Measurements from ENCODE around the gene PAIP2. TPM values are rescaled to one million over a fixed set of nuclear protein-coding genes. Genes with fewer than 3 reads are reported as not detected.

Gene PAIP2
- total RNA-seq, 1 experiment from 2014 or later: 79.4 TPM

DNA sequence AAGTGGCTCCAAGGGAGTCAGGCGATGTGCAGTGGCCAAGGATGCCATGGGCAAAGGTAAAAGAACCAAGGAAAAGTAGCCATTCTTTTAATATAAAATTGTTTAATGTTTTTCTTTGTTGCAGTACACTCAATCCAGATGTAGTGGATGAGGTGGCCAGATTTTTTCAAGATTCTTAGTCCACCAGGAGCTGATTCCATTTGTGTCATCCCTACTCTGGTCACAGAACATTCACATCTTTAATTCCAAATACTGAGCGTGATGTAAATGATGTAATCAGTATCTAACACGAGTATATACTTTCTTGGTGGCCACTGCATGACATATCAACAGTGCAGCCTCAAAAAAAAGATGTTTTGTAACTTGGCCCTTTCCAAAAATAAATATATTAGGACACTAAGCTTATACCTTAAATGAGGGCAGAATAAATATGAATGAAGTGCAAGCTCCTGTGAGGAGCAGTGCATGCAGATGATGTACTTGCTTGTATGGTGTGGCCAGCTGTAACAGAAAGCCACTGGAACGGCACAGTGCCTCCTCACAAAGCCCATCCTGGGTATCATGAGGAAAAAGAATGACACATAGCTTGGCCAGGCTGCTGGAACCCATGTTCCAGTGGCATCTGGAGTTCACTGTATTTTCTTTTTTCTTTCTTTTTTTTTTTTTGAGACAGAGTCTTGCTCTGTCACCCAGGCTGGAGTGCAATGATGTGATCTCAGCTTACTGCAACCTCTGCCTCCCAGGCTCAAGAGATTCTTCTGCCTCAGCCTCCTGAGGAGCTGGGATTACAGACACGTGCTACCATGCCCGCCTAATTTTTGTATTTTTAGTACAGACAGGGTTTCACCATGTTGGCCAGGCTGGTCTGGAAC is 68.7 kb downstream of the PAIP2 start:
- DNase-seq (ENCODE audit: low read depth, low spot score) (no peak), ATAC-seq (no peak)
- no peaks in the 10 kb centered on the region for H3K4me1 ChIP-seq (ENCODE audit: control insufficient read depth, insufficient read depth, low read length)
- H3K4me3 ChIP-seq (ENCODE audit: low read depth in 2 of 2, low read length in 2 of 2): no peak overlapping the region
- H3K9me3 ChIP-seq (ENCODE audit: control insufficient read depth, insufficient read depth, low read depth, low read length): no peaks in the 10 kb centered on the region
- TF ChIP-seq, protein P1, sequence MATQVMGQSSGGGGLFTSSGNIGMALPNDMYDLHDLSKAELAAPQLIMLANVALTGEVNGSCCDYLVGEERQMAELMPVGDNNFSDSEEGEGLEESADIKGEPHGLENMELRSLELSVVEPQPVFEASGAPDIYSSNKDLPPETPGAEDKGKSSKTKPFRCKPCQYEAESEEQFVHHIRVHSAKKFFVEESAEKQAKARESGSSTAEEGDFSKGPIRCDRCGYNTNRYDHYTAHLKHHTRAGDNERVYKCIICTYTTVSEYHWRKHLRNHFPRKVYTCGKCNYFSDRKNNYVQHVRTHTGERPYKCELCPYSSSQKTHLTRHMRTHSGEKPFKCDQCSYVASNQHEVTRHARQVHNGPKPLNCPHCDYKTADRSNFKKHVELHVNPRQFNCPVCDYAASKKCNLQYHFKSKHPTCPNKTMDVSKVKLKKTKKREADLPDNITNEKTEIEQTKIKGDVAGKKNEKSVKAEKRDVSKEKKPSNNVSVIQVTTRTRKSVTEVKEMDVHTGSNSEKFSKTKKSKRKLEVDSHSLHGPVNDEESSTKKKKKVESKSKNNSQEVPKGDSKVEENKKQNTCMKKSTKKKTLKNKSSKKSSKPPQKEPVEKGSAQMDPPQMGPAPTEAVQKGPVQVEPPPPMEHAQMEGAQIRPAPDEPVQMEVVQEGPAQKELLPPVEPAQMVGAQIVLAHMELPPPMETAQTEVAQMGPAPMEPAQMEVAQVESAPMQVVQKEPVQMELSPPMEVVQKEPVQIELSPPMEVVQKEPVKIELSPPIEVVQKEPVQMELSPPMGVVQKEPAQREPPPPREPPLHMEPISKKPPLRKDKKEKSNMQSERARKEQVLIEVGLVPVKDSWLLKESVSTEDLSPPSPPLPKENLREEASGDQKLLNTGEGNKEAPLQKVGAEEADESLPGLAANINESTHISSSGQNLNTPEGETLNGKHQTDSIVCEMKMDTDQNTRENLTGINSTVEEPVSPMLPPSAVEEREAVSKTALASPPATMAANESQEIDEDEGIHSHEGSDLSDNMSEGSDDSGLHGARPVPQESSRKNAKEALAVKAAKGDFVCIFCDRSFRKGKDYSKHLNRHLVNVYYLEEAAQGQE (IDR thresholded peaks at IDR 0.05; ENCODE audit: insufficient read depth in 1 of 2, low read depth in 2 of 2, low read length in 1 of 2): no peak
- TF ChIP-seq SIN3A (IDR thresholded peaks at IDR 0.05; ENCODE audit: borderline replicate concordance, insufficient read depth, low read depth, low read length) (no peak), TCF7L2 (IDR thresholded peaks at IDR 0.05; ENCODE audit: low read depth, low read length) (no peak), POLR2AphosphoS5 (IDR thresholded peaks at IDR 0.05; ENCODE audit: low read depth, low read length) (no peak)
- TF ChIP-seq, protein P2, sequence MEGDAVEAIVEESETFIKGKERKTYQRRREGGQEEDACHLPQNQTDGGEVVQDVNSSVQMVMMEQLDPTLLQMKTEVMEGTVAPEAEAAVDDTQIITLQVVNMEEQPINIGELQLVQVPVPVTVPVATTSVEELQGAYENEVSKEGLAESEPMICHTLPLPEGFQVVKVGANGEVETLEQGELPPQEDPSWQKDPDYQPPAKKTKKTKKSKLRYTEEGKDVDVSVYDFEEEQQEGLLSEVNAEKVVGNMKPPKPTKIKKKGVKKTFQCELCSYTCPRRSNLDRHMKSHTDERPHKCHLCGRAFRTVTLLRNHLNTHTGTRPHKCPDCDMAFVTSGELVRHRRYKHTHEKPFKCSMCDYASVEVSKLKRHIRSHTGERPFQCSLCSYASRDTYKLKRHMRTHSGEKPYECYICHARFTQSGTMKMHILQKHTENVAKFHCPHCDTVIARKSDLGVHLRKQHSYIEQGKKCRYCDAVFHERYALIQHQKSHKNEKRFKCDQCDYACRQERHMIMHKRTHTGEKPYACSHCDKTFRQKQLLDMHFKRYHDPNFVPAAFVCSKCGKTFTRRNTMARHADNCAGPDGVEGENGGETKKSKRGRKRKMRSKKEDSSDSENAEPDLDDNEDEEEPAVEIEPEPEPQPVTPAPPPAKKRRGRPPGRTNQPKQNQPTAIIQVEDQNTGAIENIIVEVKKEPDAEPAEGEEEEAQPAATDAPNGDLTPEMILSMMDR (IDR thresholded peaks at IDR 0.05): no peak
- in situ Hi-C loops (cut with HindIII; ENCODE audit: low pct_unique_long_range_greater_than_20kb, low sequenced_read_pairs): loop anchor here (25.0 kb wide), 1 partner anchor 102 kb away; no protein-coding TSS in a partner anchor
- H3K27ac ChIP-seq (ENCODE audit: low read length): no peak overlapping the region
- CTCF ChIA-PET: interaction anchor here (0.5 kb wide), 1 partner anchor 122 kb away, joined by 5 read pairs; no protein-coding TSS in a partner anchor
- no TSS peak for BruUV-seq (replicated peaks)
- no peaks in the 10 kb centered on the region for H3K36me3 ChIP-seq (ENCODE audit: control insufficient read depth, insufficient read depth, low read length)
- POLR2A ChIA-PET: no interaction called here
- intact Hi-C loops (cut with micrococcal nuclease; ENCODE audit: unreplicated experiment): no loop called here
- H3K27me3 ChIP-seq (ENCODE audit: control insufficient read depth, insufficient read depth, low read length): no peaks in the 10 kb centered on the region

DNA sequence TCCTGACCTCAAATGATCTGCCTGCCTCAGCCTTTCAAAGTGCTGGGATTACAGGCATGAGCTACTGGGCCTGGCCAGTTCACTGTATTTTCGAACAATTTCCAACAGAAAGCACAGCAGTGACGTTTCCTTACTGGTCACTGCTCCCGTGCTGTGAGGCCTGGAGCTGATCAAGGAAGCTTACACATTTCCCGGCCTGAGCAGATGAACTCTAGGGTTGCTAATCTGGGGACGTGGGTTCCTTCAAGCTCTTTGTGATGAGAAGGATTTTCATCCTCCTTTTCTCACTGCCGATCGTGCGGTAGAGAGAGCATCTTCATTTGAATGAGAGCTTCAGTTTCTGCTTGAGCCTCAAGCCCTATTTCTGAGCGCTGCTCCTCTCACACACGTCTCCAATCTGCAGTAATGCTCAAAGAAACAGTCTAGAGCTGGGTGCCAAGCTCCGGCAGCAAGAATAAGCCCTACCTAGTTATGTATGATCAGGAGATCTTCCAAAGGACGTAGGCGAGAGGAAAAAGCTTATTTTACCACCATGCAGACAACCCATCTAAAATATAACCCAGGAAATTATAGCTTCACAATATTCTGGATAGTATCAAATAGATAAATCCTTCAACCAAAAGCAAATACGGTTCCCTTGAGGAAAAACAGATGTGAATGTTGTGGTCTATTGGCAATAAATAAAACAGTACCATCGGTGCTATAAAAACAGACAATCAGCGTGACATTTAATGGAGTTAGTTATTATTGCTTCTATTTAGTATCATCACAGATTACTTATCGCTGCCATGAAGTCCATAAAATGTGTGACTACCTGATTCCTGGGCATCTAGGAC is 69.6 kb downstream of the PAIP2 start:
- Histone ChIP-seq H3K4me3 (ENCODE audit: low read depth in 2 of 2, low read length in 2 of 2) (no peak overlapping the region), H3K4me1 (ENCODE audit: control insufficient read depth, insufficient read depth, low read length) (no peaks in the 10 kb centered on the region), H3K27me3 (ENCODE audit: control insufficient read depth, insufficient read depth, low read length) (no peaks in the 10 kb centered on the region), H3K9me3 (ENCODE audit: control insufficient read depth, insufficient read depth, low read depth, low read length) (no peaks in the 10 kb centered on the region), H3K27ac (ENCODE audit: low read length) (no peak overlapping the region), H3K36me3 (ENCODE audit: control insufficient read depth, insufficient read depth, low read length) (no peaks in the 10 kb centered on the region)
- ATAC-seq: no peak
- ChIA-PET POLR2A (interaction anchor here (0.5 kb wide), 1 partner anchor 357 kb away, joined by 12 read pairs; no protein-coding TSS in a partner anchor), CTCF (interaction anchor here (0.5 to 0.7 kb wide), 2 partner anchors 10 to 121 kb away, joined by 3 to 5 read pairs; no protein-coding TSS in a partner anchor)
- in situ Hi-C loops (cut with HindIII; ENCODE audit: low pct_unique_long_range_greater_than_20kb, low sequenced_read_pairs) (loop anchor here (25.0 kb wide), 1 partner anchor 101 kb away; no protein-coding TSS in a partner anchor), intact Hi-C loops (cut with micrococcal nuclease; ENCODE audit: unreplicated experiment) (no loop called here)
- no TSS peak for BruUV-seq (replicated peaks)
- no peak for DNase-seq (ENCODE audit: low read depth, low spot score)
- TF ChIP-seq, protein P1 (IDR thresholded peaks at IDR 0.05; ENCODE audit: insufficient read depth in 1 of 2, low read depth in 2 of 2, low read length in 1 of 2): no peak
- TF ChIP-seq SIN3A (IDR thresholded peaks at IDR 0.05; ENCODE audit: borderline replicate concordance, insufficient read depth, low read depth, low read length) (no peak), TCF7L2 (IDR thresholded peaks at IDR 0.05; ENCODE audit: low read depth, low read length) (no peak), POLR2AphosphoS5 (IDR thresholded peaks at IDR 0.05; ENCODE audit: low read depth, low read length) (no peak)
- TF ChIP-seq, protein P2 (IDR thresholded peaks at IDR 0.05): no peak

Data from Panc1 (cell line).